IPS-18a (cell line): ENCODE data around the gene PDE7B.
"Not testable (repeated sequence)": the region's sequence is repeated elsewhere in the genome, so short reads cannot be mapped to it uniquely, and the experiment has no call there.

Experiments used
- H3K27ac ChIP-seq: one replicate; pipeline ENCODE4 v1.5.1; 2013; ENCODE audit warnings: low read length
- H3K27me3 ChIP-seq: one replicate; pipeline ENCODE4 v1.6.1; 2013; ENCODE audit warnings: mild to moderate bottlenecking, low read length; ENCODE audit not compliant: control insufficient read depth, insufficient read depth
- H3K36me3 ChIP-seq: one replicate; pipeline ENCODE4 v1.6.1; 2013; ENCODE audit warnings: low read depth, low read length; ENCODE audit not compliant: control insufficient read depth
- H3K4me1 ChIP-seq: one replicate; pipeline ENCODE4 v1.6.1; 2013; ENCODE audit warnings: low read depth, low read length; ENCODE audit not compliant: control insufficient read depth
- H3K4me3 ChIP-seq: one replicate; pipeline ENCODE4 v1.5.1; 2013; ENCODE audit warnings: low read length
- H3K9ac ChIP-seq: one replicate; pipeline ENCODE4 v1.6.1; 2013; ENCODE audit warnings: mild to moderate bottlenecking, low read length, moderate library complexity
- H3K9me3 ChIP-seq: one replicate; pipeline ENCODE4 v1.6.1; 2013; ENCODE audit warnings: low read depth, low read length; ENCODE audit not compliant: control insufficient read depth

The PDE7B gene

DNA sequence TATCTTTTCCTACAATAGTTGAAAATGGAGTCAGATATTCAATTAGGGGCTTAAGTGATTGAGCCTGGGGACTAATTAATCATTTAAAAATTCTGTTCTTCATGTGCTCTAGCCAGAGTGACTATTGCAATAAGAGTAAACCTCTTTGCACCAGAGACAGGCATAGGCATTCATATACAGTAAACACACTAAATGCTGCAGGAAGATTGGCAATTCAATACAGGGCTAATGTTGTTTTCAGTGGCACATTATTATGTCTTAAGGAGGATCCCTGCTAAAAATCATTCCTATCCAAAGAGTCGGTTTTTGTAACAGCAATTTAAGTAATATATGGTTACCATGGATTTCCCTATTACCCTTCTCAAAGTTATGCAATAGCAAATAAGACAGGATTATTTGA is 1.2 kb downstream of the PDE7B start:
- no peaks in the 10 kb centered on the region for H3K4me1 ChIP-seq
- H3K27me3 ChIP-seq, result no peaks in the 10 kb centered on the region
- no peak overlapping the region for H3K27ac ChIP-seq
- no peak overlapping the region for H3K9ac ChIP-seq
- H3K36me3 ChIP-seq, result no peaks in the 10 kb centered on the region
- H3K9me3 ChIP-seq, result no peaks in the 10 kb centered on the region
- H3K4me3 ChIP-seq, result no peak overlapping the region

DNA sequence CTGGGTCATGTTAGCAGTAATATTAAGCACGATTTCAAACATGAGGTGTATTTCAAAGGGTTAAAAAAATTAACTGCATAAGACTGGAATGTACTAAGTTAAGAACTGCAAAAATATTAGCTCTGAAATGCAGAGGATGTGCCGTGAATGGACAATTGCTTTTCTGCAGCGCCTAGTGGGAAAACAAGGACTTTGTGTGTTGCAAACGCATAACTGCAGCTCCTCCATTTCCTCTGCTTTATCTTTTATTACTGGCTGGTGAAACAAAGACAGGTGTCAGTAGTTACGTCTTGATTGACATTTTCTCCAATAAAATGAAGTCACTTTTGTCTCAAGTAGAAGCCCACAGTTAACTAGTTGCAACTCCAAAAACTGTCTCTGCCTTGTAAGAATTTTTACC is 1.7 kb downstream of the PDE7B start:
- H3K9ac ChIP-seq, result no peak overlapping the region
- H3K36me3 ChIP-seq, result no peaks in the 10 kb centered on the region
- no peak overlapping the region for H3K4me3 ChIP-seq
- no peaks in the 10 kb centered on the region for H3K4me1 ChIP-seq
- H3K9me3 ChIP-seq, result no peaks in the 10 kb centered on the region
- H3K27me3 ChIP-seq, result no peaks in the 10 kb centered on the region
- H3K27ac ChIP-seq, result no peak overlapping the region

DNA sequence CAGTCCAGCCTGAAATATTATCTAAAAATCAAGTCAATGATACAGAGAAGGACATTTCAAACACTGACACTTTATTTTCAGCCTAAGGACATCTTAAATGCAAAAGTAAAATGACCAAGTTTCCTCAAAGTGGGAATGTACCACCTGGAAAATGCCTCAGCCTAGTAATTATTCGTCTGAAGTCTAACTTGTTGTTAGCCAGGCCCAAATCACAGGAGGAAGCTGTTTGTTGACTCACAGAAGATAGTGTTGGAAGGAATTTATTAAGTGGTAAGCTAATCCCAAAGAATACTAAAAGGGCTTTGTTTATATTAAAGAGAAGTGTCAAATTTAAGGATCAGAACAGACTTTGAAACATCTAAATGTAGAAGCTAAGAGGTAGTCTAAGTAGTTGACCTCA is 2.5 kb downstream of the PDE7B start:
- Histone ChIP-seq H3K4me3 (no peak overlapping the region), H3K9ac (no peak overlapping the region), H3K27me3 (no peaks in the 10 kb centered on the region), H3K27ac (no peak overlapping the region), H3K4me1 (no peaks in the 10 kb centered on the region), H3K36me3 (no peaks in the 10 kb centered on the region), H3K9me3 (no peaks in the 10 kb centered on the region)

DNA sequence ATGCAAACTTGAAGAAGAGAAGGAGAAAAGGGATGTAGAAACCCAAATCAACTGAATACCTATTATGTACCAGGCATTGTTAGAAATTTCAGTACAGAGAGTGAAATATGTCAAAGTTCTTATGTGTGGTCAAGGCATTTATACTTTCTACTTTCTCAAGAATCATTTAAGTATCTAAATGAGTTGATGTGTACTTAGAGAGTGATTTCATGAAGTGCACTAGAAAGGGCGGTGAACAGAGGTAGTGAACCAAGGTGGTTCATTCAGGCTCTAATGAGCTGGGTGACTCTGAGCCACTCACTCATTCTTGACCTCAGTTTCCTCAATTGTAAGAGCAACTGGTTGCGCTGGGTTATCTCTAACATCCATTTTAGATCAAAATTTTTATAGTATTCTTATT is 3.3 kb downstream of the PDE7B start:
- H3K27me3 ChIP-seq, result no peaks in the 10 kb centered on the region
- no peaks in the 10 kb centered on the region for H3K36me3 ChIP-seq
- H3K9ac ChIP-seq, result no peak overlapping the region
- no peaks in the 10 kb centered on the region for H3K4me1 ChIP-seq
- no peak overlapping the region for H3K4me3 ChIP-seq
- no peak overlapping the region for H3K27ac ChIP-seq
- H3K9me3 ChIP-seq, result no peaks in the 10 kb centered on the region

DNA sequence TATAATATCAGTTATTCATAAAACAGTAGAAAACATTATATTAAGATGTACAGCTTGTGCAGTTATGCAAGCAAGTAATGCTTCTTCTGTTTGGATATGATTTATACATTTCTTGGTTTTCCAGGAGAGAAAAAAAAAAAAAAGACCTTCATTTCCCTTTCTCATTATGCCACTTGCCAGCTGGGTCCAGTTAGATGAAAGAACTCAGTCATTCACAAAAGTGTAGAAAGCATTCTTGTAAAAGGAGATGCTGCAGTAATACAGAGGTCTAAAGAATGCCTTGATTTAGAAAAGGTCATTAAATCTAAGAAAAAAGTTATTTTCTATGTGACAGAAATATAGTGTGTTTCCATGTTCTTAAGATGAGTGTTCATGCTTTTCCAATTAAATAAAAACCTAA is 7.4 kb downstream of the PDE7B start:
- Histone ChIP-seq H3K27ac (no peak overlapping the region), H3K27me3 (no peaks in the 10 kb centered on the region), H3K4me1 (no peaks in the 10 kb centered on the region), H3K9ac (no peak overlapping the region), H3K4me3 (no peak overlapping the region), H3K36me3 (no peaks in the 10 kb centered on the region), H3K9me3 (no peaks in the 10 kb centered on the region)

DNA sequence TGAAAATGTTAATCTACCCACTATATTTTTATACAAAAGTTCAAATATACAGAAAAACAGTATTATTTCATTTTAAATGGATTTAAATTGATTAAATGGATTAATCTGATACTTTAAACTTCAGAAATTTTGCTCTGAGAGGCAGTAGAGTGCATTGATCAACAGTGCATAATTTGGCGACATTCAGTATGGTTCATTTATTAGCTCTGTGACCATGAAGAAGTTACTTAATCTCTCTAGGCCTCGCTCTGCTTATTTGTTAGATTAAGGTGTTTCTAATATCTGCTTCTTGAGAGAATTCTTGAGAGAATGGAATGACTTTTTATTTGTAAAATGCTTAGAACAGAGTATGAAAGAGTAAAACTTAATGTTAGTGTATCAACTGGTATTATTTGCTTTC is 8.9 kb downstream of the PDE7B start:
- no peak overlapping the region for H3K9ac ChIP-seq
- H3K27ac ChIP-seq, result no peak overlapping the region
- no peaks in the 10 kb centered on the region for H3K36me3 ChIP-seq
- H3K4me1 ChIP-seq, result no peaks in the 10 kb centered on the region
- H3K27me3 ChIP-seq, result no peaks in the 10 kb centered on the region
- no peak overlapping the region for H3K4me3 ChIP-seq
- no peaks in the 10 kb centered on the region for H3K9me3 ChIP-seq

DNA sequence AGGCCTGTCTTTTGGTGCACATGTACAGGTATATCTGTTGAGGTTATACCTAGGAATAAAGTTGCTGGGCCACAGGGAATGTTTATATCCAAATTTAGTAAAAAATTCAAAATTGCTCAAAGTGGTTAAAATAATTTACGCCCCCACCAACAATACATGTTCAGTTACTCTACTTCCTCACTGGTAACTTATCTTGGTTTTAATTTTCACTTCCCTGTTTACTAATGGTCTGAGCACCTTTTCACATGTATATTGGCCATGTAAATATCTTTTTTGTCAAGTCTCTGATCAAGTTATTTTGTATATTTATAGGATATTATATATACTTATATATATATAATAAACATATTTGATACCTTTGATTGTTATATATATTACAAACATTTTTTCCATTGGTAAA is 9.7 kb downstream of the PDE7B start:
- no peak overlapping the region for H3K27ac ChIP-seq
- no peaks in the 10 kb centered on the region for H3K36me3 ChIP-seq
- H3K4me1 ChIP-seq, result no peaks in the 10 kb centered on the region
- H3K9me3 ChIP-seq, result no peaks in the 10 kb centered on the region
- no peak overlapping the region for H3K4me3 ChIP-seq
- no peak overlapping the region for H3K9ac ChIP-seq
- H3K27me3 ChIP-seq, result no peaks in the 10 kb centered on the region

DNA sequence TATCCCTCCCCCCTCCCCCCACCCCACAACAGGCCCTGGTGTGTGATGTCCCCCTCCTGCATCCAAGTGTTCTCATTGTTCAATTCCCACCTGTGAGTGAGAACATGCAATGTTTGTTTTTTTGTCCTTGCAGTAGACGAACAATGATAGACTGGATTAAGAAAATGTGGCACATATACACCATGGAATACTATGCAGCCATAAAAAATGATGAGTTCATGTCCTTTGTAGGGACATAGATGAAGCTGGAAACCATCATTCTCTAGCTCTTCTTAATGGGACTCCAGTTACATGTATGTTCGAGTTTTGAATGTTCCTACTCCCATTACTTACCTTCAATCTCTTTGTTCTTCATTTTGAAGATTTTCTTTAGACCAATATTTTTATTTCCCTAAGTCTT is 13.4 kb downstream of the PDE7B start:
- not testable (repeated sequence) for H3K36me3 ChIP-seq, H3K4me1 ChIP-seq, H3K4me3 ChIP-seq, H3K27ac ChIP-seq, H3K27me3 ChIP-seq, H3K9ac ChIP-seq, H3K9me3 ChIP-seq

DNA sequence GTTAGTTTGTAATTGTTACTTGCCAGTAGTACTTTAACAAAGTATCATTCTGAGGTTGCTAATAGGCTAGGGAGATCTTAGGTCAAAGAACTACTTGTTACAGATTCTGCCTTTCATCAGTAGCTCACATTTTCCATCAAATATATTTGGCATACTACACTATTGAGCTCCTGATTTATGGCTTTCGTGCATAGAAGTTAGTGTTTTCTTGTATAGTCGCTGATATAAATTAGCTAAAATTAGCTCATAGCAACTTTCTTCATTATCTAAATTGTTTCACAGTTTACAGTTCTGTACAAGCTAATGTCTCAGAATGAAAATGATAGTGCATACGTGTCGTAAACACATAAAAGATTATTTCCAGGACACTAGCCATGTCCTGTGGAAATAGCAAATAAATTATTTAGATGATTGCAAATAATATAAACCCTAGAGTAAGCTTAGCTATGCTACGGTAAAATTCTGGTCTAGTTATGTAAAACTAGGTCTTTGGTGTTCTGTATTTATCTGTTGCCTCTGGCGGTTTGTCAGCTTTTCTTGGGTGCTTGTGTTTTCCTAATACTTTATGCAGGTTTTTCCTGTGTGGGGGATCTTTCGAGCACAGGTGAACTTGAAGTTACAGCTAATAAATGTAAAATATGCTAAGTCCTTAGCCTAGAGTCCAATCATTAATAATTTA is 15.1 kb downstream of the PDE7B start:
- no peak overlapping the region for H3K27ac ChIP-seq

DNA sequence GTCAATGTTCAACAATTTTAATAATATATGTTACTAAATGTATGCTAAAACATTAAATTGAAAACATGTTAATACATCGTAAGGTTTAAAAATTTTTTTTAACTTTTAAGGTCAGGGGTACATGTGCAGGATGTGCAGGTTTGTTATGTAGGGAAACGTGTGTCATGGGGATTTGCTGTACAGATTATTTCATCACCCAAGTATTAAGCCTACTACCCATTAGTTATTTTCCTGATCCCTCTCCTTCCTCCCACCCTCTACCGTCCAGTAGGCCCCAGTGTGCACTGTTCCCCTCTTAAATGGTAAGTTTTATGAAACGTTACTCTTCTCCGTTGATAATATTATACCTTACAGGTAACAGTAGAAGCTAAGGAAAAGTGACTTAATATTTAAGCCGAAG is 15.8 kb downstream of the PDE7B start:
- H3K4me1 ChIP-seq, result no peaks in the 10 kb centered on the region
- no peak overlapping the region for H3K9ac ChIP-seq
- no peaks in the 10 kb centered on the region for H3K27me3 ChIP-seq
- H3K27ac ChIP-seq, result no peak overlapping the region
- no peaks in the 10 kb centered on the region for H3K9me3 ChIP-seq
- H3K4me3 ChIP-seq, result no peak overlapping the region
- H3K36me3 ChIP-seq, result no peaks in the 10 kb centered on the region

More for the DNA sequence above, 15.1 kb downstream of the PDE7B start:
- Histone ChIP-seq H3K4me3 (no peak overlapping the region), H3K9me3 (no peaks in the 10 kb centered on the region), H3K36me3 (no peaks in the 10 kb centered on the region), H3K9ac (no peak overlapping the region), H3K27me3 (no peaks in the 10 kb centered on the region), H3K4me1 (no peaks in the 10 kb centered on the region)

DNA sequence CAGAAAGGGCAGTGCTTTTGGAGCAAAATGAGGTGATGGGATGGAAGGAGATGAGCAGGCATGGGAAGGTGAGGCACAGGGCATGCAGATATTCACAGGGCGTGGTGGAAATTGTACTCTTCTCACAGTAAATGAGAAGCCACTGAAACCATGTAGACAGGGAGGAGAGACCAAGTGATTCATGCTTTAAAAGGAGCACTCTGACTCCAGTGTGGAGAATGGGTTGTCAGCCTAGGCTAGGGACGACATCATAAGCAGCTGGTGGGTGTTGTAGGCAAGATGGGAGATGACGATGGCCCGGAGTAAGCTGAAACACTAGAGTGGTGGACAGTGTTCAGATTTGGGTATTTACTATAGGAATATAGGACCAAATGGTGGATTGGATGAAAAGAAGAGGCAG is 18.4 kb downstream of the PDE7B start:
- no peak overlapping the region for H3K9ac ChIP-seq
- H3K4me1 ChIP-seq, result no peaks in the 10 kb centered on the region
- no peaks in the 10 kb centered on the region for H3K9me3 ChIP-seq
- no peaks in the 10 kb centered on the region for H3K36me3 ChIP-seq
- H3K4me3 ChIP-seq, result no peak overlapping the region
- H3K27me3 ChIP-seq, result no peaks in the 10 kb centered on the region
- no peak overlapping the region for H3K27ac ChIP-seq

DNA sequence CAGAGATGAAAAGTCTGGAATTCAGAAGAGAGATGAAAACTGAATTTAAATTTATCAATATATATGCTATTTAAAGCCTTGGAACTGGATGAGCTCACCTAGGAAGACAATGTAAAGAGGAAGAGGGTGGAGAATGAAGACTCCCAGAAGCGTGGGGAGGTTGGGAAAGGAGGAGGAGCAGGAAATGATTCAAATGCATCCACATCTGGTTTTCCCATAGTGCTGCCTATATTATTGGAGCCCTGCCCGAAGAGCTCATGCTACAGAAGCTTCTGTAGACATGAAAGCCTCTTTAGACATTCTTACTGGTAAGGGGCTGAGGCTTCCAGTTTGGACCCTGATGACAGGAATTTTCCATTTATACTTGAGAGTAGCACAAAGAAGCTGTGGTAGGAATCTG is 19.2 kb downstream of the PDE7B start:
- H3K9me3 ChIP-seq, result no peaks in the 10 kb centered on the region
- no peak overlapping the region for H3K9ac ChIP-seq
- no peaks in the 10 kb centered on the region for H3K4me1 ChIP-seq
- no peaks in the 10 kb centered on the region for H3K36me3 ChIP-seq
- no peak overlapping the region for H3K4me3 ChIP-seq
- no peaks in the 10 kb centered on the region for H3K27me3 ChIP-seq
- no peak overlapping the region for H3K27ac ChIP-seq
